GM12878 (cell line): Measurements from ENCODE around the gene PPARD.

Experiments used
- EP300 ChIP-seq, 2 experiments: fragments of 150-350 bp in 1 of 2; IDR thresholded peaks; 2 replicates each; pipeline ENCODE4 v1.6.1; 2011 to 2012; ENCODE audit warnings: low read depth in 2 of 2, low read length in 2 of 2, borderline replicate concordance in 1 of 2, improper control_type of control experiment in 1 of 2, inconsistent platforms in 1 of 2; ENCODE audit not compliant: control insufficient read depth in 1 of 2
- EZH2 ChIP-seq: IDR thresholded peaks from 2 replicates; pipeline ENCODE4 v1.6.1; 2012; ENCODE audit warnings: low read depth, mild to moderate bottlenecking, control low read depth, inconsistent platforms, low read length, borderline replicate concordance; ENCODE audit not compliant: control insufficient read depth
- GABPA ChIP-seq: IDR thresholded peaks from 2 replicates; pipeline ENCODE4 v1.6.1; 2014; ENCODE audit warnings: antibody characterized with exemption, low read depth, mild to moderate bottlenecking, inconsistent platforms
- JUNB ChIP-seq: IDR thresholded peaks from 2 replicates; pipeline ENCODE4 v1.6.1; 2016; ENCODE audit warnings: antibody characterized with exemption, mild to moderate bottlenecking
- JUND ChIP-seq: IDR thresholded peaks from 2 replicates; pipeline ENCODE4 v1.6.1; 2012; ENCODE audit warnings: low read depth, mild to moderate bottlenecking, low read length, improper control_type of control experiment, moderate library complexity
- POLR2A ChIP-seq: IDR thresholded peaks from 2 replicates; pipeline ENCODE4 v1.6.1; 2011; ENCODE audit warnings: low read depth, mild to moderate bottlenecking, low read length
- POLR2AphosphoS5 ChIP-seq: IDR thresholded peaks from 2 replicates; pipeline ENCODE4 v1.6.1; 2011; ENCODE audit warnings: mild to moderate bottlenecking, low read length, inconsistent platforms
- SMC3 ChIP-seq: IDR thresholded peaks from 2 replicates; pipeline ENCODE4 v1.6.1; 2011; ENCODE audit warnings: low read length, improper control_type of control experiment, borderline replicate concordance
- TCF12 ChIP-seq: IDR thresholded peaks from 2 replicates; pipeline ENCODE4 v1.6.1; 2011; ENCODE audit warnings: low read depth, mild to moderate bottlenecking, low read length
- TCF7 ChIP-seq: IDR thresholded peaks from 2 replicates; pipeline ENCODE4 v1.6.1; 2014; ENCODE audit warnings: antibody characterized with exemption, borderline replicate concordance
- ZNF622 ChIP-seq: fragments of 450-650 bp; IDR thresholded peaks from 2 replicates; pipeline ENCODE4 v1.6.1; 2017; ENCODE audit warnings: mild to moderate bottlenecking, inconsistent platforms
- TF ChIP-seq, protein P1 (sequence below), 3 experiments: IDR thresholded peaks in 2 of 3; conservative IDR thresholded peaks in 1 of 3; 2 replicates each; pipeline ENCODE4 v1.5.1; 2011; ENCODE audit warnings: low read depth in 3 of 3, low read length in 3 of 3, mild to moderate bottlenecking in 3 of 3, control low read depth in 2 of 3, moderate library complexity in 2 of 3, inconsistent platforms in 1 of 3, mixed read lengths in 1 of 3; ENCODE audit not compliant: control insufficient read depth in 2 of 3, insufficient read depth in 1 of 3; ENCODE audit errors: extremely low read depth in 1 of 3
- TF ChIP-seq, protein P2 (sequence below): fragments of 450-650 bp; IDR thresholded peaks from 2 replicates; pipeline ENCODE4 v1.6.1; 2017; ENCODE audit warnings: antibody characterized with exemption, mild to moderate bottlenecking, moderate library complexity
- TF ChIP-seq, protein P3 (sequence below): IDR thresholded peaks from 2 replicates; pipeline ENCODE4 v1.6.1; 2012; ENCODE audit warnings: mild to moderate bottlenecking, low read depth, low read length

DNA sequence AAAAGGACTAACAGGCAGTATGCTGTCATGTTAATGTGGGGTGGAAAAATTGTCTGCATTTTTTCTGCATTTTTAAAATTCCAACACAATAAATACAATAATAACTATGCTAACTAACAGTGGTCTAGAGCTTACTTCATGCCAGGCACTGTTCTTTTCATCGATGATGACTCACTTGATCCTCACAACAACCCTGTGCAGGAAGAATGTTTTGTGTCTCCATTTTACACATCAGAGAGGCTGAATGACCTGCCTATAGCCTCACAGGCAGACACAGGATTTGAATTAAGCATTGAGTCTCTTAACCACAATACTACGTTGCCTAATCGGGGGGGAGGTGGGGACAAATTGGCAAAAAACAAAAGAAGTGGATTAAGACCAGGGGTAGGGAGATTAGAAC lies 82.9 kb downstream of the PPARD start:
- TF ChIP-seq, protein P1, sequence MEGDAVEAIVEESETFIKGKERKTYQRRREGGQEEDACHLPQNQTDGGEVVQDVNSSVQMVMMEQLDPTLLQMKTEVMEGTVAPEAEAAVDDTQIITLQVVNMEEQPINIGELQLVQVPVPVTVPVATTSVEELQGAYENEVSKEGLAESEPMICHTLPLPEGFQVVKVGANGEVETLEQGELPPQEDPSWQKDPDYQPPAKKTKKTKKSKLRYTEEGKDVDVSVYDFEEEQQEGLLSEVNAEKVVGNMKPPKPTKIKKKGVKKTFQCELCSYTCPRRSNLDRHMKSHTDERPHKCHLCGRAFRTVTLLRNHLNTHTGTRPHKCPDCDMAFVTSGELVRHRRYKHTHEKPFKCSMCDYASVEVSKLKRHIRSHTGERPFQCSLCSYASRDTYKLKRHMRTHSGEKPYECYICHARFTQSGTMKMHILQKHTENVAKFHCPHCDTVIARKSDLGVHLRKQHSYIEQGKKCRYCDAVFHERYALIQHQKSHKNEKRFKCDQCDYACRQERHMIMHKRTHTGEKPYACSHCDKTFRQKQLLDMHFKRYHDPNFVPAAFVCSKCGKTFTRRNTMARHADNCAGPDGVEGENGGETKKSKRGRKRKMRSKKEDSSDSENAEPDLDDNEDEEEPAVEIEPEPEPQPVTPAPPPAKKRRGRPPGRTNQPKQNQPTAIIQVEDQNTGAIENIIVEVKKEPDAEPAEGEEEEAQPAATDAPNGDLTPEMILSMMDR (IDR thresholded peaks at IDR 0.05 in 2 of 3, conservative IDR thresholded peaks at IDR 0.05 in 1 of 3; ENCODE audit: control insufficient read depth in 2 of 3, extremely low read depth in 1 of 3, insufficient read depth in 1 of 3, low read depth in 3 of 3, low read length in 3 of 3) = no peak
- TF ChIP-seq TCF12 (no peak), POLR2AphosphoS5 (no peak), JUND (no peak), TCF7 (no peak), SMC3 (no peak), POLR2A (no peak), EP300 (IDR thresholded peaks at IDR 0.05; ENCODE audit: borderline replicate concordance in 1 of 2, control insufficient read depth in 1 of 2, low read depth in 2 of 2, low read length in 2 of 2) (no peak), EZH2 (no peak), GABPA (no peak), ZNF622 (no peak), JUNB (no peak)
- TF ChIP-seq, protein P2, sequence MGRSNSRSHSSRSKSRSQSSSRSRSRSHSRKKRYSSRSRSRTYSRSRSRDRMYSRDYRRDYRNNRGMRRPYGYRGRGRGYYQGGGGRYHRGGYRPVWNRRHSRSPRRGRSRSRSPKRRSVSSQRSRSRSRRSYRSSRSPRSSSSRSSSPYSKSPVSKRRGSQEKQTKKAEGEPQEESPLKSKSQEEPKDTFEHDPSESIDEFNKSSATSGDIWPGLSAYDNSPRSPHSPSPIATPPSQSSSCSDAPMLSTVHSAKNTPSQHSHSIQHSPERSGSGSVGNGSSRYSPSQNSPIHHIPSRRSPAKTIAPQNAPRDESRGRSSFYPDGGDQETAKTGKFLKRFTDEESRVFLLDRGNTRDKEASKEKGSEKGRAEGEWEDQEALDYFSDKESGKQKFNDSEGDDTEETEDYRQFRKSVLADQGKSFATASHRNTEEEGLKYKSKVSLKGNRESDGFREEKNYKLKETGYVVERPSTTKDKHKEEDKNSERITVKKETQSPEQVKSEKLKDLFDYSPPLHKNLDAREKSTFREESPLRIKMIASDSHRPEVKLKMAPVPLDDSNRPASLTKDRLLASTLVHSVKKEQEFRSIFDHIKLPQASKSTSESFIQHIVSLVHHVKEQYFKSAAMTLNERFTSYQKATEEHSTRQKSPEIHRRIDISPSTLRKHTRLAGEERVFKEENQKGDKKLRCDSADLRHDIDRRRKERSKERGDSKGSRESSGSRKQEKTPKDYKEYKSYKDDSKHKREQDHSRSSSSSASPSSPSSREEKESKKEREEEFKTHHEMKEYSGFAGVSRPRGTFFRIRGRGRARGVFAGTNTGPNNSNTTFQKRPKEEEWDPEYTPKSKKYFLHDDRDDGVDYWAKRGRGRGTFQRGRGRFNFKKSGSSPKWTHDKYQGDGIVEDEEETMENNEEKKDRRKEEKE = no peak
- TF ChIP-seq, protein P3, sequence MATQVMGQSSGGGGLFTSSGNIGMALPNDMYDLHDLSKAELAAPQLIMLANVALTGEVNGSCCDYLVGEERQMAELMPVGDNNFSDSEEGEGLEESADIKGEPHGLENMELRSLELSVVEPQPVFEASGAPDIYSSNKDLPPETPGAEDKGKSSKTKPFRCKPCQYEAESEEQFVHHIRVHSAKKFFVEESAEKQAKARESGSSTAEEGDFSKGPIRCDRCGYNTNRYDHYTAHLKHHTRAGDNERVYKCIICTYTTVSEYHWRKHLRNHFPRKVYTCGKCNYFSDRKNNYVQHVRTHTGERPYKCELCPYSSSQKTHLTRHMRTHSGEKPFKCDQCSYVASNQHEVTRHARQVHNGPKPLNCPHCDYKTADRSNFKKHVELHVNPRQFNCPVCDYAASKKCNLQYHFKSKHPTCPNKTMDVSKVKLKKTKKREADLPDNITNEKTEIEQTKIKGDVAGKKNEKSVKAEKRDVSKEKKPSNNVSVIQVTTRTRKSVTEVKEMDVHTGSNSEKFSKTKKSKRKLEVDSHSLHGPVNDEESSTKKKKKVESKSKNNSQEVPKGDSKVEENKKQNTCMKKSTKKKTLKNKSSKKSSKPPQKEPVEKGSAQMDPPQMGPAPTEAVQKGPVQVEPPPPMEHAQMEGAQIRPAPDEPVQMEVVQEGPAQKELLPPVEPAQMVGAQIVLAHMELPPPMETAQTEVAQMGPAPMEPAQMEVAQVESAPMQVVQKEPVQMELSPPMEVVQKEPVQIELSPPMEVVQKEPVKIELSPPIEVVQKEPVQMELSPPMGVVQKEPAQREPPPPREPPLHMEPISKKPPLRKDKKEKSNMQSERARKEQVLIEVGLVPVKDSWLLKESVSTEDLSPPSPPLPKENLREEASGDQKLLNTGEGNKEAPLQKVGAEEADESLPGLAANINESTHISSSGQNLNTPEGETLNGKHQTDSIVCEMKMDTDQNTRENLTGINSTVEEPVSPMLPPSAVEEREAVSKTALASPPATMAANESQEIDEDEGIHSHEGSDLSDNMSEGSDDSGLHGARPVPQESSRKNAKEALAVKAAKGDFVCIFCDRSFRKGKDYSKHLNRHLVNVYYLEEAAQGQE = no peak
